Measurements from ENCODE around the gene EXOC4. TPM values are rescaled to one million over a fixed set of nuclear protein-coding genes. Genes with fewer than 3 reads are reported as not detected.
A peak's percentile ranks its signal among the peaks of the same experiment; 100 is the strongest.

The EXOC4 gene
- total and polyA plus RNA-seq, 7 experiments from 2014 or later, result 44.1 to 106 (median 74.2) TPM

DNA sequence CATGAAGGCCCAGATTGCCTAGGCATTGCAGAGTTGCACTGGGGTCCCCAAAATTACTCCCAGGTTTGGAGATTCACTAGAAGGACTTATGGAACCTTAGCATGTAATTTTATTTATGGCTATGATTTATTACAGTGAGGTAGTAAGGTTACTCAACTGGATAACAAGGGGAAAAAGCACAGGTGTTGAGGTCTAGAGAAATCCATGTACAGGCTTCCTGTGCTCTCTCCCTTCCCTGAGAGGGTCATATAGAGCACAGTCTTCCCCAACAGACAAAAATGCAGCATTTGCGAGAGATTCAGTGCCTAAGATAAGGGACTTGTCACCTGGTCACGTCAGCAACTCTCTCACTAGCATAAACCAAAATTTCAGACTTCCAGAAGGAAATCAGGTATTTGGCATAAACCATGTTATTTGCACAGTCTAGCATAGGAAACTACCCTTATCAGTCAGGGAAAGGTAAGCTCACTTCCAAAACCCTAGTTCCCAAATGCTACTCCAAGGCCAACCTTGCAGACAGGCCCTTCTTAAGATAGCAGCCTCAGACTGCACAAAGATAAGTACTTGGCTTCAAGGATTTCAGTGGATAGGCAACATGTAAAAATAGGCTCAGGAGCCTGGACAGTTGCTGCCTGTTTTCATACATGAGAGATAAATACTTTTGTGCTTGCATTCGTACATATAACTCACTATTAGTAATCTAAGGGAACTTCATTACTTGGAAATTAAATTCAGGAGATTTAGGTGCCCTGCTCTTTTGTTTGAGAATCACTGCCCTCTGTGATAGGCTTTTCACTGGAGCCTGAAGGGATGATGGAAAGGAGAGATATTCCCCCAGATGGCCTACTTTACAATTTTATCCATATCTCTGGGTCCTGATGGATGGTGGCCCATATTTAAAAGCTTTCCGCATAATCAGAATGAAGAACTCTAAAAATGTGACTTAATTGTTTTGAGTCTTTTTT is 495.8 kb downstream of the EXOC4 start:
- CTCF ChIA-PET, result interaction anchor here (0.5 kb wide), 1 partner anchor 135 kb away, joined by 3 read pairs; no protein-coding TSS in a partner anchor
- Histone ChIP-seq H3K36me3 (ENCODE audit: control insufficient read depth in 2 of 3, insufficient read depth in 3 of 3, low read length in 3 of 3) (no peaks in the 10 kb centered on the region), H3K9me3 (ENCODE audit: control insufficient read depth in 2 of 3, low read length in 3 of 3) (no peaks in the 10 kb centered on the region), H3K27ac (ENCODE audit: low read depth, low read length) (no peak overlapping the region), H3K4me1 (ENCODE audit: control insufficient read depth in 2 of 2, insufficient read depth in 2 of 2, low read length in 2 of 2) (no peaks in the 10 kb centered on the region), H3K27me3 (ENCODE audit: control insufficient read depth in 2 of 2, insufficient read depth in 2 of 2, low read length in 2 of 2) (no peaks in the 10 kb centered on the region), H3K4me3 (ENCODE audit: low read length) (no peak overlapping the region)
- no peaks in the 10 kb centered on the region for H3K9me3 Mint-ChIP-seq
- peaks cover 0 to 4% (median 0%) of the 10 kb centered on the region in 7 donors for H3K4me1 Mint-ChIP-seq
- peaks cover 0 to 17% (median 0%) of the 10 kb centered on the region in 5 donors for H3K36me3 Mint-ChIP-seq
- ATAC-seq (no peak), DNase-seq (no peak)
- H3K27ac Mint-ChIP-seq, result peak overlapping the region in 1 of 9 donors; percentile 8
- POLR2A ChIA-PET, result no interaction called here
- H3K27me3 Mint-ChIP-seq, result no peaks in the 10 kb centered on the region
- intact Hi-C loops (cut with micrococcal nuclease), result no loop called here
- H3K4me3 Mint-ChIP-seq, result no peak overlapping the region

DNA sequence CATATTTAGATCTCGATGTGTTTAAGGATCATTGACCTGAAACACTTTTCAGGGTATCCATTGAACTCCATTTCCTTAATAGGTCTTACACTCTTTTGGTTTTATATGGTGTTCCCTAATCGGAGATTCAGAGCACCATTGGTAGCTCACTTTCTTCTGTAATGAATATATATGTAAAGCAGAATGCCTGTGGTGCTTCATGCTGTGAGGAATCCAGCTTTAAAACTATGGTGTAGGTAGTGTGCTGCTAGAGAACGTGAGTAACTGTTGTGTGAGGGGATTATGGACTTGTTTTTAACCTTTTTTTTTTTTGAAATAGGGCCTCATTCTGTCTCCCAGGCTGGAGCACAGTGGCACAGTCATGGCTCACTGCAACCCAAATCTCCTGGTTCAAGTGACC is 497.4 kb downstream of the EXOC4 start:
- no peaks in the 10 kb centered on the region for H3K9me3 ChIP-seq (ENCODE audit: control insufficient read depth in 2 of 3, low read length in 3 of 3)
- peaks cover 0 to 4% (median 0%) of the 10 kb centered on the region in 7 donors for H3K4me1 Mint-ChIP-seq
- DNase-seq (no peak), ATAC-seq (no peak)
- H3K27ac ChIP-seq (ENCODE audit: low read depth, low read length), result no peak overlapping the region
- no peak overlapping the region for H3K4me3 ChIP-seq (ENCODE audit: low read length)
- ChIA-PET POLR2A (no interaction called here), CTCF (no interaction called here)
- H3K36me3 ChIP-seq (ENCODE audit: control insufficient read depth in 2 of 3, insufficient read depth in 3 of 3, low read length in 3 of 3), result no peaks in the 10 kb centered on the region
- no peaks in the 10 kb centered on the region for H3K9me3 Mint-ChIP-seq
- H3K27ac Mint-ChIP-seq, result no peak overlapping the region
- no peaks in the 10 kb centered on the region for H3K27me3 ChIP-seq (ENCODE audit: control insufficient read depth in 2 of 2, insufficient read depth in 2 of 2, low read length in 2 of 2)
- no peaks in the 10 kb centered on the region for H3K27me3 Mint-ChIP-seq
- intact Hi-C loops (cut with micrococcal nuclease), result no loop called here
- peaks cover 0 to 17% (median 0%) of the 10 kb centered on the region in 5 donors for H3K36me3 Mint-ChIP-seq
- no peaks in the 10 kb centered on the region for H3K4me1 ChIP-seq (ENCODE audit: control insufficient read depth in 2 of 2, insufficient read depth in 2 of 2, low read length in 2 of 2)
- no peak overlapping the region for H3K4me3 Mint-ChIP-seq

DNA sequence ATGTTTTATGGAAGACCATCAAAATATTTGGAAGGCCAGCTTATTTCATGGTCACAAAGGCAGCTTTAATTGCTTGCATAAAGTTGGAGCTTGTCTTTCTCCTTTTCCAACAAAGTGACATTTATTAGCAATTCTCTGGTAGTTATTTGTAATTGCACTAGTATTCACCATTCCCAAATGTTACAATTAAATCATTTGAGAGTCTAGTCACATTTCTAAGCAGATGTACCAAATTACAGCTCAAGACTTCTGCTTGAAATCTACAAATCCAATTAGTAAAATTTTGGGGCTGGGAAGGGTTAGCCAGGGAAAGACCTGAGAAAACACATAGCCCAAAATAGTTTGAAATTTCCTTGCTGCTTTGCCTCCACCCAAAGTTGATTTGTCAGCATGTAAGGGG is 498.2 kb downstream of the EXOC4 start:
- no peak overlapping the region for H3K27ac ChIP-seq (ENCODE audit: low read depth, low read length)
- H3K36me3 Mint-ChIP-seq, result peaks cover 0 to 17% (median 0%) of the 10 kb centered on the region in 5 donors
- no peaks in the 10 kb centered on the region for H3K27me3 ChIP-seq (ENCODE audit: control insufficient read depth in 2 of 2, insufficient read depth in 2 of 2, low read length in 2 of 2)
- H3K27ac Mint-ChIP-seq, result no peak overlapping the region
- POLR2A ChIA-PET, result no interaction called here
- no peak overlapping the region for H3K4me3 Mint-ChIP-seq
- H3K4me3 ChIP-seq (ENCODE audit: low read length), result no peak overlapping the region
- no peak for DNase-seq
- CTCF ChIA-PET, result interaction anchor here (0.9 kb wide), 1 partner anchor 19 kb away, joined by 4 read pairs; no protein-coding TSS in a partner anchor
- no peaks in the 10 kb centered on the region for H3K4me1 ChIP-seq (ENCODE audit: control insufficient read depth in 2 of 2, insufficient read depth in 2 of 2, low read length in 2 of 2)
- no peaks in the 10 kb centered on the region for H3K27me3 Mint-ChIP-seq
- H3K9me3 Mint-ChIP-seq, result no peaks in the 10 kb centered on the region
- H3K4me1 Mint-ChIP-seq, result peaks cover 0 to 4% (median 0%) of the 10 kb centered on the region in 7 donors
- no peak for ATAC-seq
- intact Hi-C loops (cut with micrococcal nuclease), result no loop called here
- H3K9me3 ChIP-seq (ENCODE audit: control insufficient read depth in 2 of 3, low read length in 3 of 3), result no peaks in the 10 kb centered on the region
- no peaks in the 10 kb centered on the region for H3K36me3 ChIP-seq (ENCODE audit: control insufficient read depth in 2 of 3, insufficient read depth in 3 of 3, low read length in 3 of 3)

DNA sequence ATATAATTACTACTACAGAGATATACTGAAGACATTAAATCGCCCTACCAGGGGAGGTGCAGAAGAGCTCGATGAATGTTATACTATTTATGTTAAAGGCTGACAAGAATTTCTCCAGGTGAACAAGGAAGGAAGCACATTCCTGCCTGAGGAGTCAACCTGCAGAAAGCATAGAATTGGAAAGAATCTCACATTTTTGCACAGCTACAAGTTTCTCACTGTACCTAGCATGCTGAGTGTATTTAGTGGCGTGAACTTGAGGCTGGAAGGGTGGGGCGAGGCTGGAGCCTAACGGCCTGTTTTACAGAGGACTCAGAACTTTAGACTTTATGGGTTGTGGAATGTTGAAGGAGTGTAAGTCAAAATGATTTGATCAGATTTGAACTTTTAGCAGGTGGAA is 500.6 kb downstream of the EXOC4 start:
- POLR2A ChIA-PET, result no interaction called here
- intact Hi-C loops (cut with micrococcal nuclease), result no loop called here
- CTCF ChIA-PET, result no interaction called here
- Mint-ChIP-seq H3K9me3 (no peaks in the 10 kb centered on the region), H3K4me3 (no peak overlapping the region), H3K4me1 (peaks cover 0 to 2% (median 0%) of the 10 kb centered on the region in 7 donors), H3K27me3 (no peaks in the 10 kb centered on the region), H3K27ac (no peak overlapping the region), H3K36me3 (peaks cover 0 to 23% (median 0%) of the 10 kb centered on the region in 5 donors)
- Histone ChIP-seq H3K4me1 (ENCODE audit: control insufficient read depth in 2 of 2, insufficient read depth in 2 of 2, low read length in 2 of 2) (no peaks in the 10 kb centered on the region), H3K36me3 (ENCODE audit: control insufficient read depth in 2 of 3, insufficient read depth in 3 of 3, low read length in 3 of 3) (no peaks in the 10 kb centered on the region), H3K9me3 (ENCODE audit: control insufficient read depth in 2 of 3, low read length in 3 of 3) (no peaks in the 10 kb centered on the region), H3K4me3 (ENCODE audit: low read length) (no peak overlapping the region), H3K27me3 (ENCODE audit: control insufficient read depth in 2 of 2, insufficient read depth in 2 of 2, low read length in 2 of 2) (no peaks in the 10 kb centered on the region), H3K27ac (ENCODE audit: low read depth, low read length) (no peak overlapping the region)
- ATAC-seq, result no peak
- no peak for DNase-seq

DNA sequence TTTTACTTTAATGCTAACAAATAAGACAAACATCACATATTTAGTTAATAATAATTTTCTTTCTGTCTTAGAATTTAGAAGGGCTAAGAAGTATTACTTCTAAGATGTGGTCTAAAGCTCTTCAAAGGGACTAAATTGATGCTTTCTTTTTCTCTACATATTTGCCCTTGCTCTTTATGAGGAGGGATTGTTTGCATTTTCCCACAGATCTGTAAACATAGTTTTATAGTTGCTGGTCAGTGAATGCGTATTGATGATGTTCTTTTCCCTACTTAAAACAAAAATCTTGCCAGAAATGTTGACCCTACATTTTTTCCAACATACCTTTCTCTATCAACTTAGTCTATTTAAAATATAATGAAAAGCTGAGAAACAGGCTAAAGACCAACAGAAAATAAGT is 501.8 kb downstream of the EXOC4 start:
- no peak for ATAC-seq
- intact Hi-C loops (cut with micrococcal nuclease), result no loop called here
- no peak overlapping the region for H3K4me3 ChIP-seq (ENCODE audit: low read length)
- H3K9me3 Mint-ChIP-seq, result no peaks in the 10 kb centered on the region
- H3K27ac Mint-ChIP-seq, result no peak overlapping the region
- POLR2A ChIA-PET, result no interaction called here
- CTCF ChIA-PET, result no interaction called here
- peaks cover 0 to 2% (median 0%) of the 10 kb centered on the region in 7 donors for H3K4me1 Mint-ChIP-seq
- DNase-seq, result no peak
- no peaks in the 10 kb centered on the region for H3K27me3 ChIP-seq (ENCODE audit: control insufficient read depth in 2 of 2, insufficient read depth in 2 of 2, low read length in 2 of 2)
- H3K9me3 ChIP-seq (ENCODE audit: control insufficient read depth in 2 of 3, low read length in 3 of 3), result no peaks in the 10 kb centered on the region
- no peak overlapping the region for H3K27ac ChIP-seq (ENCODE audit: low read depth, low read length)
- no peaks in the 10 kb centered on the region for H3K4me1 ChIP-seq (ENCODE audit: control insufficient read depth in 2 of 2, insufficient read depth in 2 of 2, low read length in 2 of 2)
- peaks cover 0 to 27% (median 5%) of the 10 kb centered on the region in 5 donors for H3K36me3 Mint-ChIP-seq
- no peak overlapping the region for H3K4me3 Mint-ChIP-seq
- no peaks in the 10 kb centered on the region for H3K27me3 Mint-ChIP-seq
- no peaks in the 10 kb centered on the region for H3K36me3 ChIP-seq (ENCODE audit: control insufficient read depth in 2 of 3, insufficient read depth in 3 of 3, low read length in 3 of 3)

DNA sequence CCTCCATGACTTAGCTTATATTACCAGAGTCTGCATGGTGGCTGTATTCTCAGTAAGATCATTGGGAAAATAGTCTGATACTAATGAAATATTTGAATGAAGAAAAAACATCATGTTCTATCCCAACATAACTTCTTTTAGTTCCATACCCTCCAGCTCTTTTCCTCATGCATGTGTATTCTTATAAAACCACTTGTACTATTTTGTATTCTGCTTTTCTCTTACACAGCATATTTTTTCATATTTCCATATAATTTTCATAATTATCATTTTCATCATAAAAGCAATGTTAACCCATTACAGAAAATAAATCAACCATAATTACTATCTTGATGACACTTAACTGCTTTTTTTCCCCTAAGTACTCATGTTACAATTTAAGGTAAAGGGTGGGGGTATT is 503.0 kb downstream of the EXOC4 start:
- H3K9me3 Mint-ChIP-seq, result no peaks in the 10 kb centered on the region
- H3K36me3 Mint-ChIP-seq, result peaks cover 0 to 31% (median 11%) of the 10 kb centered on the region in 5 donors
- H3K27ac Mint-ChIP-seq, result no peak overlapping the region
- ATAC-seq, result no peak
- no peak overlapping the region for H3K4me3 Mint-ChIP-seq
- Histone ChIP-seq H3K27me3 (ENCODE audit: control insufficient read depth in 2 of 2, insufficient read depth in 2 of 2, low read length in 2 of 2) (no peaks in the 10 kb centered on the region), H3K36me3 (ENCODE audit: control insufficient read depth in 2 of 3, insufficient read depth in 3 of 3, low read length in 3 of 3) (no peaks in the 10 kb centered on the region), H3K9me3 (ENCODE audit: control insufficient read depth in 2 of 3, low read length in 3 of 3) (no peaks in the 10 kb centered on the region), H3K4me1 (ENCODE audit: control insufficient read depth in 2 of 2, insufficient read depth in 2 of 2, low read length in 2 of 2) (no peaks in the 10 kb centered on the region), H3K4me3 (ENCODE audit: low read length) (no peak overlapping the region), H3K27ac (ENCODE audit: low read depth, low read length) (no peak overlapping the region)
- intact Hi-C loops (cut with micrococcal nuclease), result no loop called here
- CTCF ChIA-PET, result no interaction called here
- DNase-seq, result no peak
- peaks cover 0 to 2% (median 0%) of the 10 kb centered on the region in 7 donors for H3K4me1 Mint-ChIP-seq
- no peaks in the 10 kb centered on the region for H3K27me3 Mint-ChIP-seq
- POLR2A ChIA-PET, result no interaction called here

DNA sequence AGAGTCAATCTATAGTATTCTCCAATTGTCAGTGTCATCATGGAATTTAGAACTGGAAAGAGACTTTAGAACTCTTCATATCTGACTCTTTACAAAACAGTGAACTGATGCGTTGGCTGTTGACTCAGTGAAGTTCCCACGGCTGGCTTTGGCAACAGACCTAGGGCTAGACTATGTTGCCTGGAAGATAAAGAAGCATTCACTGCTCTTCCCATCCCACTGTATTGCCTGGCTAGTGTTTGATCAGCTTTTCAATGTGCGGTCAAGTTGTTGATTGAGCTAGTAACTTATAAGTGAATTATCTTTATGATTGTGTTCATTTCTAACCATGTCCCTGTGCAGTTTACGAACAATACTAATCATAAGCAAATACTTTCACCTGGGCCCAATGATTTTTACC is 508.6 kb downstream of the EXOC4 start:
- ChIA-PET CTCF (no interaction called here), POLR2A (no interaction called here)
- H3K36me3 ChIP-seq (ENCODE audit: control insufficient read depth in 2 of 3, insufficient read depth in 3 of 3, low read length in 3 of 3), result no peaks in the 10 kb centered on the region
- H3K9me3 ChIP-seq (ENCODE audit: control insufficient read depth in 2 of 3, low read length in 3 of 3), result no peaks in the 10 kb centered on the region
- Mint-ChIP-seq H3K4me3 (no peak overlapping the region), H3K36me3 (peaks cover 0 to 42% (median 19%) of the 10 kb centered on the region in 5 donors), H3K9me3 (no peaks in the 10 kb centered on the region), H3K4me1 (no peaks in the 10 kb centered on the region), H3K27me3 (no peaks in the 10 kb centered on the region), H3K27ac (no peak overlapping the region)
- H3K4me3 ChIP-seq (ENCODE audit: low read length), result no peak overlapping the region
- no peaks in the 10 kb centered on the region for H3K4me1 ChIP-seq (ENCODE audit: control insufficient read depth in 2 of 2, insufficient read depth in 2 of 2, low read length in 2 of 2)
- ATAC-seq (no peak), DNase-seq (no peak)
- no peak overlapping the region for H3K27ac ChIP-seq (ENCODE audit: low read depth, low read length)
- H3K27me3 ChIP-seq (ENCODE audit: control insufficient read depth in 2 of 2, insufficient read depth in 2 of 2, low read length in 2 of 2), result no peaks in the 10 kb centered on the region
- intact Hi-C loops (cut with micrococcal nuclease), result no loop called here

Data from naive thymus-derived CD4-positive, alpha-beta T cell (primary cell).